DOHH2 (cell line): ENCODE results near the gene EEF1AKMT3.

Experiments
- CTCF ChIP-seq: fragments of 200-600 bp; sonication (generic); IDR thresholded peaks from one replicate; pipeline ENCODE4 v1.5.1; 2014; ENCODE audit warnings: antibody characterized with exemption, mild to moderate bottlenecking, low read depth, low read length; ENCODE audit not compliant: poor library complexity, severe bottlenecking
- EZH2phosphoT487 ChIP-seq: fragments of 200-600 bp; sonication (generic); IDR thresholded peaks from 2 replicates; pipeline ENCODE4 v1.6.1; 2017; ENCODE audit warnings: borderline replicate concordance, mild to moderate bottlenecking, antibody characterized with exemption, low read length, moderate library complexity, mixed read lengths

GRCh38 chr12:57749061-57749460 lies 23.4 kb upstream of the EEF1AKMT3 start:
- no peak for TF ChIP-seq CTCF
- no peak for TF ChIP-seq EZH2phosphoT487
